Fibroblast of skin of scalp (primary cell): ENCODE measurements around the gene GTF2I. TPM values are rescaled to one million over a fixed set of nuclear protein-coding genes. Genes with fewer than 3 reads are reported as not detected.
"Not testable (repeated sequence)": the region's sequence is repeated elsewhere in the genome, so short reads cannot be mapped to it uniquely, and the experiment has no call there.

Experiments used
- DNase-seq: peaks from one replicate; pipeline ENCODE4 v3.0.0-alpha.2; 2013
- polyA plus RNA-seq, 2 experiments: library from polyadenylated mRNA; unstranded; fragments of 120-200 nt; gene quantifications; one replicate each; pipeline ENCODE4 v1.2.1, GENCODE V29; 2013; ENCODE audit not compliant: insufficient read length in 2 of 2

GTF2I gene
- polyA plus RNA-seq (2013, experiment 1 of 2; ENCODE audit: insufficient read length), result 85.5 TPM
- polyA plus RNA-seq (2013, experiment 2 of 2; ENCODE audit: insufficient read length), result 87.5 TPM

DNA sequence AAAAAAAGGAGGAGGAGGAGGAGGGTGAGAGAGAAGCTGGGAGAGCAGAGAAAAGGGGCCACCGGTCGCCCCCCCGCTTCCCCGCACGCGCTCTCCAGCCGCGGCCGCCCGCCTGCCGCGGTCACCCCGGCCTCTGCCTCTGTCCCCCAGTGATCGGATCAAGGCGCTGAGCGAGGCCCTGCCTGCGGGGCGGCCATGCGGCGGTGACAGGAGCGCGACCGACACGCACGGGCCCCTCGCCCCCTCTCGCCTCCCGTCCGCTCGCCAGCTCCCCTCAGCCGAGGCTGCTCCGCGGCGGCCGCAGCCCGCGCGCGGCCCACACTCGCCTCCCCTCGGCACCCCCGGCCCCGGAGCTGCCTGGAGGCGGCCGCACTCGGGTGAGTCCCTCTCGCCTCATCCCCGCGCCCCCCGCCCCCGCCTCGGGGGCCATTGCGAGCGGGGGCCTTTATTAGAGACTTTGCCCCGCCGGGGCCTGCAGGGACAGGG lies at the start of gene GTF2I:
TSS of gene GTF2I (plus strand) at position 27 of the 486 bp plus-strand sequence. CDS start 31,411 bp downstream, outside the sequence.
- no peak for DNase-seq

DNA sequence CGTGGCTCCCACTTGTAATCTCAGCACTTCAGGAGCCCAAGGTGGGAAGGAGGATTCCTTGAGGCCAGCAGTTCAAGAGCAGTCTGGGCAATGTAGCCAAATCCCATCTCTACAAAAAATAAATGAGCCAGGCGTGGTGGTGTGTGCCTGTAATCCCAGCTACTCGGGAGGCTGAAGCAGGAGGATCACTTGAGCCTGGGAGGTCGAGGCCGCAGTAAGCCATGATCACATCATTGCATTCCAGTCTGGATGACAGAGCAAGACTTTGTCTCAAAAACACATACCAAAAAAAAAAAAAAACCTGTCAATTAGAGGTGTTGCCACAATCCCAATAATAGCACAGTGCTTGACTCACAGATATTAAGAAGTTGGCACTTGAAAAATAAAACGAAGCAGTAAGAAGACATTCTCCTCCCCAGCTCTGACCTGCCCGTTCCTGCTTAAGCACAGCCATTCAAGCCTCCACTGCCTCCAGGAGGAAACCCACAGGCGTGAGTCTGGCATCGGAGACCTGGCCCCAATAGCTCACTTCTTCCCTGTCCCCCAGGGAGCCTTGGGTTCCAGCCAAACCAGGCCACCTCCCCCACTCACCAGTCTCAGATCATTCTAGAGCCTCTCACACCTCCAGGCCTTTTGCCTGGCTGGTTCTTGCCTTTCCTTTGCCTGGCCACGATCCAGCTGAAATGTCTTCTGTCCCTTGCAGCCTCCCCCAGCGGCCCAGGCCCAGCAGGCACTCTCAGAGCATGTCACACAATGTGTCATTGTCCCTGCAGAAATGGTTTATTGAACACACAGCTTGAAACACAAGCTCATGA lies 45.3 kb upstream of the GTF2I start:
- DNase-seq, result peak; percentile 51

DNA sequence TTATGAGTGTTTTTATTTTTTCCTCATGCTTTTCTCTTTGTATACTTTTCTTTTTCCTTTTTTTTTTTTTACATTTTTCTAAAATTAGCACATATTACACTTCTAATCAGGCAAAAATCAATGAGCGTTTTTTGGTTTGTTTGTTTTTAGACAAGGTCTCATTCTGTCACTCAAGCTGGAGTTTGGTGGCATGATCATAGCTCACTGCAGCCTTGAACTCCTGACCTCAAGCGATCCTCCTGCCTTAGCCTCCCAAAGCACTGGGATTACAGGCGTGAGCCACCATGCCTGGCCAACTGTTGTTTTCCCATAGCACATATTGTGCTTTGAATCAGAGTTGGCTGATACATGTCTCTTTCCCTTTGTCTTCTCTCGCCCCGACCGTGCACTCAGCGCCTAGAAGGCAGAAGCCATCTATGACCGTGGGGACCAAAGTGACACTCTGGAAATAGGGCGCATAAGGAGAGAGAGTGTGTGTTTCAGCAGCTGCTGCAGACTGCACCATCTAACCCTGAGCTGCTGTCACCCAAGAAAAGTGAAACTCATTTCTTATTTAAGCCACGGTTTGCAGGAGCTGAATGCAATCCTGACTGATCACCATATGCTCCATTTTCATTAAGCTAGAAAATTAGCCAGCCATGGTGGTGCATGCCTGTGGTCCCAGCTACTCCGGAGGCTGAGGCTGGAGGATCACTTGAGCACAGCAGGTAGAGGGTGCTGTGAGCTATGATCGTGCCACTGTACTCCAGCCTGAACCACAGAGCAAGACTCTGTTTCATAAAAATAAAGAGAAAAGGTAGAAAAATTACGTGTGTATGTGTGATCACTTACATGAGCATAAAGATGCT lies 41.4 kb upstream of the GTF2I start:
- no peak for DNase-seq

DNA sequence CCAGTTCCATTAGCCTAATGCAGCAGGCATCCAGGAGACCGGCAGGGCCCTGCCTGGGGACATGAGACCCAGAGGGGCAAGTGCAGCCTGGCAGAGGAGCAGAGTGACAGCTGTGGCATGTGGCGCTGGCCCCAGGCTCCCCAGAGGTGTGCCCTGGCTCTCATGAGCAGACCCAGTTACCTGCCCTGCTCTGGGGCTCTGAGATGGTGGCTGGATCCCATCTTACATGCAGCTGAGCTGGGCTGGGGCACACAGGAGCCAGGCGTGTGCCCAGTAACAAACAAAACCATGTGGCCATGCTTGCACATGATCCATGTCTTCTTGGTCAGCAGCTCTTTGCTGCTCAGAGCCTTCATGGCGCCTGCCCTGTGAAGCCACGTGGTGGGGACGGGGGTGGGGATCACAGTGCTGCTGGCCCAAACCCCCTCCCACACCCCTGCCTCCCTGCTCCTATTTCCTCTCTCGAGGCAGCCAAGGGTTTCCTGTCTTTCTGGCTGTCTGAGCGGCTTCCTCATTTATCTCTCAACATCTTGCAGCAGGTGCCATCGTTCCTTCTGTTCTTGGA lies 40.3 kb upstream of the GTF2I start:
- DNase-seq, result no peak

DNA sequence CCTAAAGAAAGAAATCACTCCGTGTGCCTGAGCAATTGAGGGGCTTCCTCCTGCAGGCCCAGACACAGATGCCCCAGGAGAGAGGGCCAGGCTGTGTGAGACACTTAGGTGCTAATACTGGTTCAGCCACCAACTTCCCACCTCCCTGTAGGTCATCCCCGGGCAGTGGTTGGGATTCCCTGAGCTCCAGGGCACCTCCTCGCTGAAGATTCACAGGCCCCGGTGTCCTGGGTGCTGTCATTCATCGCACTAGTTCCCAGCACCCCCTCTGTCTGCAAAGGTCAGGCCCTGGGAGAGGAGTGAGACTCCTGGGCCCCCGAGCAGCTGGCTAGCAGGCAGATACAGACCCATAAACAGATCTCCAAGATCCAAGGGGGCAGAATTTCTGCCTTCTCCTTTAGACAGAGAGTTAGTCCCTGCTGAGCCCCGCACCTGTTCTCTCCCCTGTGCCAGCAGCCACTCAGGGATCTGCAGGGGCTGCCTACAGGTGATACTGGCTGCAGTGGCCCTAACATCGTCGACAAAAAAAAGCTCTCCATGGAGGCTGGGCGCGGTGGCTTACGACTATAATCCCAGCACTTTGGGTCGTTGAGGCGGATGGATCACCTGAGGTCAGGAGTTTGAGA lies 38.2 kb upstream of the GTF2I start:
- DNase-seq, result no peak

DNA sequence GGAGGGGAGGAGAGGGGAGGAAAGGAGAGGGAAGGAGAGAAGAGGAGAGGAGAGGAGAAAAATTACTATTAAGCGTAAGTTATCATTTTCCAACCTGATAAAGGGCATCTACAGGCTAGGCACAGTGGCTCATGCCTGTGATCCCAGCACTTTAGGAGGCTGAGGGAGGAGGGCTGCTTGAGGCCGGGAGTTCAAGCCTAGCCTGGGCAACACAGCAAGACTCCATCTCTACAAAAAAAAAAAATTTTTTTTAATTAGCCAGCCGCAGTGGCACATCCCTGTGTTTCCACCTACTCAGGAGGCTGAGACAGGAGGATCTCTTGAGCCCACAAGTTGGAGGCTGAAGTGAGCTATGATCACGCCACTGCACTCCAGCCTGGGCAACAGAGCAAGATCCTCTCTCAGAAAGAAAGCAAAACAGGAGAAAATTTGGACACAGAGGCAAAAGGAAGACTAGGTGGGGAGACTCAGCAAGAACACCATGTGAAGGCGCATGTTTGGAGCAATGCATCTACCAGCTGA lies 35.2 kb upstream of the GTF2I start:
- no peak for DNase-seq

DNA sequence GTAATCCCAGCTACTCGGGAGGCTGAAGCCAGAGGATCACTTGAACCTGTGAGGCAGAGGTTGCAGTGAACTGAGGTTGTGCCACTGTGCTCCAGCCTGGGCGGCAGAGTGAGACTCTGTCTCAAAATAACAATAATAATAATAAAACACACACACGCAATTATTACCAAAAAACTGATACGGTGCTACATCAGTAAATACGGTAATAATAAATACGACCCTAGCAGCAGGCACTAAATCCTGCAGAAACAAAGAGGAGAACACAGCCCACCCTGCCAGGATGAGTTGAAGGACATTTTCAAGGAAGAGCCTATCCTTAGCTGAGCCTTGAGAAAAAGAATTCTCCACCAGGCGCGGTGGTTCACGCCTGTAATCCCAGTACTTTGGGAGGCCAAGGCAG lies 34.4 kb upstream of the GTF2I start:
- DNase-seq, result no peak

DNA sequence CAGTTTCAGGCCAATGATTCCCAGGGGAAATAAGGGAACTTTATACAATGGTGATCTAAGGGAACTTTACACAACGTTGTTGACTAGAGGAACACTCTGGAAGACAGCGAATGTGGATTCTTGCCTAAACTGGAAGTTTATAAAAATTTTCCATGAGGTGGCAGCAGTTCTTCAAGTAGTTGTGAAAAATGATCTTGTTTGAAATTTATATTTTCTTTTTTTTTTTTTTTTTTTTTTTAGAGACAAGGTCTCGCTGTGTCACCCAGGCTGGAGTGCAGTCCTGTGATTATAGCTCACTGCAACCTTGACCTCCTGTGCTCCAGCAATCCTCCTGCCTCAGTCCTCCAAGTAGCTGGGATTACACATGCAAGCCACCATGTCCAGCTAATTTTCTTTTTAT lies 32.1 kb upstream of the GTF2I start:
- DNase-seq, result peak; percentile 55

DNA sequence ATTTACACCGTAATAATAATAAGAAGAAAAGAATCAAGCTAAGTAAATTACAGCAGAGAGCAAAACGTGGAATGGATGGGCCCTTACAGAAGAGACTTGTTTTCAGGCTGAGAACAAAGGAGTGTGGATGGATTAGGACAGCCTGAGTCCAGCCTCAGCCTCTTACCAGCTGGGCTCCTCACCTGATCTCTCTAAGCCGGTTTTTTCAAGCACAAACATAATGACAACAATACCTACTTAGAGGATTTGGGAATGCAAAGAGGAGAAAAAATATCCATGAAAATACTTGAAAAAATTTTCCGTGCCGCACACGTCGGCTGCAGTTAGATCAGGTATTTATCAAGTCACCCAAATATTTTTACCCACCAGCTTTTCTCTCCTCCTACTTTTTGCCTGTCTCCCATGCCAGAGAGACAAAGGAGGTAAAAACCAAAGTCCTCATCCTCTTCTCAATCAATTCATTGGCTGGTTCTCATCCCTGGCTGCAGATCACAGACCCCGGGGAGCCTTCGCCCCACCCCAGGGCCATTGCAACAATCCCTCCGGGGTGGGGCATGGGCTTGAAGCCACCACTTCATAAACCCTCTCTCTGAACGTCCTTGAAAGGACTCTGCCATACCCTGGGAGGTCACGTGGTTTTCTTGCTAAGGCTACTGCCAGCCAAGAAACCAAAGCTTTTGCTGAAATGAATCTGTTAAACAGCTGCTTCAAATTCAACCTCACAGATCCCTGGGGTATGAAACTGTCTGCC lies 29.7 kb upstream of the GTF2I start:
- DNase-seq, result peak; percentile 59

DNA sequence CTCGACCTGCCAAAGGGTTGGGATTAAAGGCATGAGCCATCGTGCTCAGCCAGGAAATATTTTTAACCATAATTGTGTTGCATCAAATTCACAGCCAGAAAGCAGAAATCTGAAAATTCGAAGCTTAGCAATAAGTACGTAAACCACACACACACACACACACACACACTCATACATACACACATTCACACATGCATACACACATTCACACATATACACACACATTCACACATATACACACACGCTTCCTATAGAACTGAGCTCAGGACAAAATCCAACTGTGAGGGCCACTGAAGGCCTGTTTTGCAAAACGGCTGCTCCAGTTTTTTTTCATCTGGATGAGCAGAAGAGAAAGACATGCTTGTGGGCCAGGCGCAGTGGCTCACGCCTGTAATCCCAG lies 25.0 kb upstream of the GTF2I start:
- no peak for DNase-seq

DNA sequence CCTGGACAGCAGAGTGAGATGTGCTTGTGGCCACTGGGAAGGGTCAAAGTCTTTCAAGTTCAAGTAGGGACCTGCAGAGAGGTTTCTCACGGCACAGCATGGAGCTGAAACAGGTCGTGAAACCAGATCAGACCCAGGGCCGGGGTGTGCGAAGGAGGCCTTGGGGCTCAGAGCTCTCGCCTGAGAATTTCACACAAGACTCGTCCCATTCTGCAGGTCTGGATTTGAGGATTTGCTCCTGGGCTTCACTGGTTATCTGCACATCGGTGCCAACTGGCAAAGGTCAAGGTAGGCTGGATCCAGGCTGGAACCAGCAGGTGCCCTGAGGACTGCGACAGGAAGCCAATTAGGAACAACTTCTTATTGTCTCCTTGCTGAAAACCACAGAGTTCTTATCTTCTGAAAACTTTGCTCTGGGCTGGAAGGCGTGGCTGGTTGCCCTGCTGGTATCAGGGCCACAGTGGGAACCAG lies 24.0 kb upstream of the GTF2I start:
- DNase-seq, result no peak

DNA sequence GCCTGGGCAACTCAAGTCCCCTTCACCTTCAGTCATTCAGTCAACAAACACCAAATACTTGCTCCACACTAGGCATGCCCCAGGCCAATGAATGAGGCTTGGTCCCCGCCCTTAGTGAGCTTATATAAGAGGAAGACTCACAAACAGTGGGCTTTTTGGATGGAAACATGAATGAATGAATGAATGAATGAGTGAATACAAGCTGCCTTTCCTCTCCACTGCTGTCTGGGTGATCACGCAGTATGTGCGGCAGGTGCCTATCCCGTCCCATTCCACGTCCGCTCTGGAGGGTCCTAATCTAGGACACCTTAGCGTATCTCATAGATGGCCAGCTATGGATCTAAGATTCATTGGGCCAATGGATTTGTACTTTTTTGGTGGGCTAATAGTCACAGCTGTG lies 19.8 kb upstream of the GTF2I start:
- no peak for DNase-seq

DNA sequence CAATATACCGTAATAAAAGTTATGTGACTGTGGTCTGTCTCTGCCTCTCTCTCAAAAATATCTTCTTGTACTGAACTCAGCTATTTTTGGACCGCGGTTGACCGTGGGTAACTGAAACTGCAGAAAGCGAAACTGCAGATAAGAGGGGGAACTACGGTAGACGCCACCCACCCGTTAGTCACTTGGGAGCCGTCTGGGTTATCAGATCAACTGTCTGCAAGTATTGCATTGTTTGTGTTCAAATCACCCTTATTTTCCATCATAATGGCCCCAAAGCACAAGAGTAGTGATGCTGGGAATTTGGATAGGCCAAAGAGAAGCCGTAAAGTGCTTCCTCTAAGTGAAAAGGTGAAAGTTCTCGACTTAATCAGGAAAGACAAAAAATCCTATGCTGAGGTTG lies 7.5 kb upstream of the GTF2I start:
- DNase-seq, result peak; percentile 22

DNA sequence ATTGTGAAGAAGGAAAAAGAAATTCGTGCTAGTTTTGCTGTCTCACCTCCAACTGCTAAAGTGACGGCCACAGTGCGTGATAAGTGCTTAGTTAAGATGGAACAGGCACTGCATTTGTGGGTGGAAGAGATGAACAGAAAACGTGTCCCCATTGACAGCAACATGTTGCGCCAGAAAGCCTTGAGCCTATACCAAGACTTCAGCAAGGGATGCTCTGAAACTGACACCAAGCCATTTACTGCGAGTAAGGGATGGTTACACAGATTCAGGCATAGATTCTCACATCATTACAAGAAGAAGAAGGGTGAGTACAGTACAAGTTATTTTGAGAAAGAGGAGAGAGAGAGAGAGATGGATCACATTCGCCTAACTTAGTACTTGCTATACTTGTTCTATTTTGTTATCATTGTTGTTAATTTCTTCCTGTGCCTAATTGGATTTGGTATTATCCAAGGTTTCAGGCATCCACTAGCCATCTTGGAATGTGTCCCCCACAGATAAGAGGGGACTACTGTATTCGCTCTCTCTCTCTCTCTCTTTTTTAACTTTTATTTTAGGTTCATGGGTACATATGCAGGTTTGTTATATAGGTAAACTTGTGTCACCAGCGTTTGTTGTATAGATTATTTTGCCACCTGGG lies 6.9 kb upstream of the GTF2I start:
- not testable (repeated sequence) for DNase-seq

DNA sequence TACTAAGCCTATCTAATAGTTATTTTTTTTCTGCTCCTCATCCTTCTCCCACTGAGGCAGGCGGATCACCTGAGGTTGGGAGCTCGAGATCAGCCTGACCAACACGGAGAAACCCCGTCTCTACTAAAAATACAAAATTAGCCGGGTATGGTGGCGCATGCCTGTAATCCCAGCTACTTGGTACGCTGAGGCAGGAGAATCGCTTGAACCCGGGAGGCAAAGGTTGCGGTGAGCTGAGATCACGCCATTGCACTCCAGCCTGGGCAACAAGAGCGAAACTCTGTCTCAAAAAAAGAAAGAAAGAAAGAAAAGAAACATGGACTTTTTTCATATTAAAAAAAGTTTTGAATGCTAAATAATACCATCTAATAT lies 6.4 kb upstream of the GTF2I start:
- DNase-seq, result not testable (repeated sequence)

DNA sequence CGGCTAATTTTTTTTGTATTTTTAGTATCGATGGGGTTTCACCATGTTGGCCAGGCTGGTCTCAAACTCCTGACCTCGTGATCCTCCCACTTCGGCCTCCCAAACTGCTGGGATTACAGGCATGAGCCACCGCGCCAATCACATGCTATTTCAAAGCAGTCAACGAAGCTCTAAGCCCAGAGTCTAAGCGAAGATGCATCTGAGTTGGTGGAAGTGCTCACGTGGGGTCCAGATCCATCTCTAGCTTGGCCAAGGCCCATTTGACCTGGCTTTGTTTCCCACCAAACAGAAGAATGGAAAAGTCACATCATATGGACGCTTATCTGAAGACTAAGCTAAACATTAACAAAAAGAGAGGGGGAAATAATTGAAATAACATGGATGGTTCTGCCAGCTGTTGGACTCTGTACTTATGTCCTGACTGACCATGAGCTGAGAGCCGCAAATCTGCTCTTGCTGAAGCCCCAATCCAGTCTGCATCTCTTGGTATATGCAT lies 3.8 kb upstream of the GTF2I start:
- DNase-seq, result no peak

DNA sequence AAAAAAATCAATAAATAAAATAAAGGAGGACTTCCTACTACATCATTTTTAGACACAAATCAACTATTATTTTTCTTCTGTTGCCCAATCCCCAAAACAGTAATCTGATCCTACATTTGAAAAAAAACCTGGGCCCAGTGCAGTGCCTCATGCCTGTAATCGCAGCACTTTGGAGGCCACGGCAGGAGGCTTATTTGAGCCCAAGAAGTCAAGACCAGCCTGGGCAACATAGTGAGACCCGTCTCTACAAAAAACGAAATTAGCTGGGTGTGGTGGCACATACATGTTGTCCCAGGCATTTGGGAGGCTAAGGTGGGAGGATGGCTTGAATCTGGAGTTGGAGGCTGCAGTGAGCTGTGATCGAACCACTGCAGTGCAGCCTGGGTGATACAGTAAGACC lies 2.7 kb upstream of the GTF2I start:
- DNase-seq, result no peak

DNA sequence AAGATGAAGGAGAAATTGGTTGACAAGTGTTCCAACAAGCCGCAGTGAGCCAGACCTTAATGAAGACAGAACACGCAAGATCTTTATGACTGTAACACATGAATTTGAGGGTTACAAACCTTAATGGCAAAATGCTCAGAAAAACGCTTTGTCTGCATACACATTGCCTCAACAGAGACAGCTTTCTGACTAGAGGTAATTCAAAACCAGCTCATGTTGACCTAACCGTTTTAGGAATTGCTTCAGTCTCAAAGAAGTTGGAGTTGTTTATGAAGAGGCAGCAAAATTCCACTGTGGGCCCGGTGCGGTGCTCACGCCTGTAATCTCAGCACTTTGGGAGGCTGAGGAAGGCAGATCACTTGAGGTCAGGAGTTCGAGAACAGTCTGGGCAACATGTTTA lies 2.2 kb upstream of the GTF2I start:
- DNase-seq, result no peak

DNA sequence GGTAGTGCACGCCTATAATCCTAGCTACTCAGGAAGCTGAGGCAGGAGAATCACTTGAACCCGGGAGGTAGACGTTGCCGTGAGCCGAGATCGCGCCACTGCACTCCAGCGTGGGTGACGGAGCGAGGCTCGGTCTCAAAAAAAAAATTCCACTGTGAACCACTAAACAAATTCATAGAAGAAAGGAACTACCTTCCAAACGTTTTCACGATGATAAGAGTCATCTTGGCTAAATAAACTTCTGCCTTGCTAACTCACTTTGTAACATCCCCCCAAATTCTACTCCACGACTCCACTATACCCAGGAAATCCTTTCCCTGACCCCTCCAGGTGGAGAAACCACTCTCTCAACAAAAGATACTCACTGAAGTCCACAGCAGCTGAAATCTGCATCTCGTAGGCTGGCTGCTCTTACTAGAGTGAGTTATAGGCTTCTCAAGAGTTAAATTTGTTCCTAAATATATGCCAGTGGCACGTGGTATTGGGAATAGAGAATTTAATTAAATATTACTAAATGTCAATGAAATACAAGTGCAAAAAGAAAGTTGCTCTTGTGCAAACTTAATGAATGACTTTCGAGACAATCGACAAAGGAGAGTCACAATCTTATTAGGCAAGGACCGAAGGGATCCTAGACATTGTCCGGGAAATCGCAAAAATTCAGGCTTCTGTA lies 1.6 kb upstream of the GTF2I start:
- no peak for DNase-seq

DNA sequence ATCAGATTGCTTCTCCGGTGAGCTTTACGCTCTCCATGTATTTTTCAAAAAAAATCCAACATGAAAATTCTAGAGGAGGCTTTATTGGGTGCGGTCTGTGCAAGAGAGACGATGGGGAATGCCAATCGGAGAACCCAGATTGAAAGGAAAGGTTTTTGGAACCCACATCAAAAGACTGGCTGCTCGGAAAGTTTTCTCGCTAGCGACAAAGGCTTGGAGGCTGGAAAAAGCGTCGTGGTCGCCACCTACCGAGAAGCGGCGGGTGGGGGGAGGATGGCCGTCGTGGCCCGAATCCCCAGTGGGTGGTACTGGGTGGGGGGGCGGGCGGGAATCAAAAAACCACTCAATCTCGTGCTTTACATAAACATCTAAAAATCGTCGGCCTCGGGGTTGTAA lies 1.1 kb upstream of the GTF2I start:
- peak; percentile 30 for DNase-seq
